GM23248 (cell line): ENCODE data around the gene HAO2.

Experiments used
- EZH2 ChIP-seq: fragments of 200-600 bp; sonication (generic); IDR thresholded peaks from 2 replicates; pipeline ENCODE4 v1.6.1; 2018; ENCODE audit warnings: antibody characterized with exemption, mild to moderate bottlenecking; ENCODE audit not compliant: insufficient read depth, poor library complexity, severe bottlenecking
- EZH2phosphoT487 ChIP-seq: fragments of 200-600 bp; sonication (generic); IDR thresholded peaks from 2 replicates; pipeline ENCODE4 v1.6.1; 2018; ENCODE audit warnings: antibody characterized with exemption, moderate library complexity, mild to moderate bottlenecking, low read depth; ENCODE audit not compliant: insufficient read depth

DNA sequence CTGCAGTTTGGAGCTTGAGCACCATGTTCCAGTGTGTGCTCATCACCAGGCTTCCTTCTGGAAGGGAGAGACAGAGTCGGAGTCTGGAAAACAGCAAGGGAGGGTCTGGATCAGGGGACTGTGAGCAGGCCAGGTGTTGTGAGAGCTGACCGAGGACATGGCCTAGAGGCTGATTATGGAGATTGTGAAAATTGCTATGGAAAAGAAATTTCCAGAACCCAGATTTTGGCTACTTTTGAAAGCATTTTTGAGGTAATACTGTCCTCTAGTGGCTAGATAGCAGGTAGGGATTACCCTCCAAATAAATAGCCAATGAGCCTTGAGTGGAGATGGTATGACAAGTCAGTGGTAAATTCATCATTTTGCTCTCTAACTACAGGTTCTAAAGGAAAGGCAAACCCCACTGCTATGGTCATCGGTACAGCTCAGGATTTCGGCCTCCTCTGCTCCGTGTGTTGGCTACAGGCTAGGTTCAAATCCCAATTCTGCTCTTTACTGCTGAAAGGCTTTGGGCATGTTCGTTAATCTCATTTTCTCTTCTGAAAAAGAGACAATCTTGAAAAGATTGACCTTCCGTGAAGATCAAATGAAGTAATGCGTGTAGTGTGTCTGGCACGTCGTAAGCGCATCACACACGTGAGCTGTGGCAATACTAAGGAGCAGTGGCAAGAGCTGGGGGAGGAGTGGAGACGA is 1.0 kb upstream of the HAO2 start:
- TF ChIP-seq EZH2 (no peak), EZH2phosphoT487 (no peak)
